HepG2 (cell line): ENCODE results near the gene XPO1. TPM values are rescaled to one million over a fixed set of nuclear protein-coding genes. Genes with fewer than 3 reads are reported as not detected.

Source experiments
- GABPA ChIP-seq, 2 experiments: IDR thresholded peaks; 2 replicates each; pipeline ENCODE4 v1.6.1; 2011 to 2016; ENCODE audit warnings: low read depth in 2 of 2, low read length in 1 of 2, missing biosample characterization in 1 of 2, missing genetic modification characterization in 1 of 2
- HOXA5 ChIP-seq: sonication (generic); formaldehyde crosslinking; IDR thresholded peaks from 2 replicates; pipeline ENCODE4 v1.4.0; 2020; ENCODE audit warnings: missing genetic modification reagents
- ISL2 ChIP-seq: sonication (generic); formaldehyde crosslinking; IDR thresholded peaks from 2 replicates; pipeline ENCODE4 v1.5.0; 2020; ENCODE audit warnings: missing genetic modification reagents
- LBX2 ChIP-seq: sonication (generic); formaldehyde crosslinking; IDR thresholded peaks from 2 replicates; pipeline ENCODE4 v1.5.0; 2020; ENCODE audit warnings: missing genetic modification reagents, mild to moderate bottlenecking, borderline replicate concordance
- NFAT5 ChIP-seq: sonication (generic); formaldehyde crosslinking; IDR thresholded peaks from 2 replicates; pipeline ENCODE4 v1.4.0; 2020; ENCODE audit warnings: missing genetic modification reagents
- RFX3 ChIP-seq: IDR thresholded peaks from 2 replicates; pipeline ENCODE4 v1.6.1; 2016; ENCODE audit warnings: missing biosample characterization, missing genetic modification reagents
- SKIL ChIP-seq: sonication (generic); formaldehyde crosslinking; IDR thresholded peaks from 2 replicates; pipeline ENCODE4 v1.8.0; 2022; ENCODE audit warnings: missing genetic modification reagents, mild to moderate bottlenecking, moderate library complexity, borderline replicate concordance
- SMYD3 ChIP-seq: sonication (generic); formaldehyde crosslinking; IDR thresholded peaks from 2 replicates; pipeline ENCODE4 v1.8.1; 2023; ENCODE audit warnings: mild to moderate bottlenecking, missing genetic modification reagents
- TEAD3 ChIP-seq: optimal IDR thresholded peaks from 2 replicates; pipeline ENCODE3; 2016; ENCODE audit warnings: borderline replicate concordance
- TIGD3 ChIP-seq: sonication (generic); formaldehyde crosslinking; IDR thresholded peaks from 2 replicates; pipeline ENCODE4 v1.5.1; 2020; ENCODE audit warnings: mild to moderate bottlenecking, missing genetic modification reagents, borderline replicate concordance
- ZBTB33 ChIP-seq: sonication (generic); formaldehyde crosslinking; IDR thresholded peaks from 2 replicates; pipeline ENCODE4 v1.4.0; 2020; ENCODE audit warnings: missing genetic modification reagents
- ZNF34 ChIP-seq: sonication (generic); formaldehyde crosslinking; IDR thresholded peaks from 2 replicates; pipeline ENCODE4 v1.4.0; 2020; ENCODE audit warnings: mild to moderate bottlenecking, missing genetic modification reagents, borderline replicate concordance
- ZNF629 ChIP-seq: sonication (generic); formaldehyde crosslinking; conservative IDR thresholded peaks from 2 replicates; pipeline ENCODE4 v1.5.0; 2020; ENCODE audit warnings: missing genetic modification reagents
- ZNF75D ChIP-seq: sonication (generic); formaldehyde crosslinking; IDR thresholded peaks from 2 replicates; pipeline ENCODE4 v1.8.1; 2023; ENCODE audit warnings: missing genetic modification reagents, mild to moderate bottlenecking, borderline replicate concordance
- polyA plus RNA-seq, 8 experiments: library from polyadenylated mRNA; depleted of rRNA in 3 of 8; stranded (reverse) in 7 of 8; unstranded in 1 of 8; fragments of >200 nt; fragmentation: Illumina TruSeq in 4 of 8; extraction: Trizol in 4 of 8; gene quantifications; 2 replicates each; pipeline versions ENCODE4 v1.2.1 to v1.2.3, GENCODE V29; 2011 to 2016; ENCODE audit warnings: low read depth in 4 of 8, missing spikeins in 1 of 8, mixed read lengths in 1 of 8; ENCODE audit not compliant: insufficient read depth in 1 of 8
- total RNA-seq, 5 experiments: library from RNA; depleted of rRNA; stranded (reverse); fragments of >200 nt; fragmentation: Illumina TruSeq; extraction: Trizol; gene quantifications; 2 replicates each; pipeline ENCODE4 v1.2.3, GENCODE V29; 2016; ENCODE audit warnings: low read depth in 1 of 5

XPO1 gene
- total and polyA plus RNA-seq, 2 of the 13 experiments (the other 11 are each of a cell fraction or from before 2014, with no cell fraction given): 67.4 to 212 TPM

- TF ChIP-seq TIGD3 (CRISPR knock-in tag): no peak; the same call in 1 of the 2 replicates
- TF ChIP-seq GABPA (IDR thresholded peaks at IDR 0.05; ENCODE audit: low read depth, low read length): peak; percentile 58
- TF ChIP-seq GABPA (CRISPR knock-in tag; IDR thresholded peaks at IDR 0.05; ENCODE audit: low read depth): peak; percentile 83
- no peak; the same call in 1 of the 2 replicates for TF ChIP-seq ZNF34
- no peak for TF ChIP-seq ZNF75D (CRISPR knock-in tag)
- peak; percentile 72 for TF ChIP-seq NFAT5 (CRISPR knock-in tag)
- TF ChIP-seq TEAD3 (CRISPR knock-in tag): no peak
- TF ChIP-seq LBX2 (CRISPR knock-in tag): no peak
- peak; percentile 37; the same call in 1 of the 2 replicates for TF ChIP-seq SKIL (CRISPR knock-in tag)
- no peak for TF ChIP-seq RFX3 (CRISPR knock-in tag)
- peak; percentile 18; the same call in 1 of the 2 replicates for TF ChIP-seq ZNF629 (CRISPR knock-in tag)
- TF ChIP-seq ISL2 (CRISPR knock-in tag): peak; percentile 68
- TF ChIP-seq HOXA5: peak; percentile 62; the same call in 1 of the 2 replicates
- peak; percentile 46; the same call in 1 of the 2 replicates for TF ChIP-seq SMYD3 (CRISPR knock-in tag)
- TF ChIP-seq ZBTB33 (CRISPR knock-in tag): no peak
Observed at GRCh38 chr2:61538200-61538919, at the start of gene XPO1 (continued).
